ENCODE data around the gene DRC7. TPM values are rescaled to one million over a fixed set of nuclear protein-coding genes. Genes with fewer than 3 reads are reported as not detected.

Gene DRC7
- total and polyA plus RNA-seq, 10 donors: 0.03 to 2.1 (median 0.15) TPM; not detected in 4

DNA sequence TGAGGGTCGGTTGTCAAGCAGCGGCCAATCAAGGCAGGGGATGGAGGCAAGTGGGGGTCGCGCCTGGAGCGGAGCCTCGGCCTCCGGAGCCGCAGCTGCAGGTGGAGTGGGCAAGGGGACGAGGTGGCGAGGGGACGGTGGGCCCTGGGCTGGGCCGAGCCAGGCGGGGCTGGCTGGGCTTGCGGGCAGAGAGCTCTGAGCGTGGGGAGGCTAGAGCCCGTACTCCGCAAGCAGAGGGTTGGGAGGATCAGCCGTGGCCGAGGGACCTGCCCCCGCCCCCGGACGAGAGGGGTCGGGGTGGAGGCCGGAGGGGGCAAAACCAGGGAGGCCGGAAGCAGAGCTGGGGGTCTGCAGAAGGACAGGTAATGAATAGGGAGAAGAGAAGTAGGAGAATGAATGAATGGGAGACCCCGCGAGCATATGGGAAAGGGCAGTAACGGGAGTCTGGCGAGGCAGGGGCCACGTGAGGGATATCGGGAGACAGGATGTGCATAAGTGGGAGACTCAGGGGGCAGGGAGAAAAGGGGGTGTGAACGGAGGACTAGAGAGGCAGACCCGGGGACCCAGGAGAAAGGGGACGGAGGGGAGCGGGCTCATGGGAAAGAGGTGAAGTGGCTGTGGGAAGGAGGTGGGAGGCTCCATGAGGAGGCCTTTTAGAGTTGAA lies 41.3 kb downstream of the DRC7 start, which contains the start of gene KATNB1:
Gene KATNB1 (plus strand): TSS at position 16 of the 664 bp plus-strand sequence. CDS start 1,474 bp downstream, outside the sequence.
- Histone ChIP-seq H3K36me3 (peaks cover 0 to 31% (median 0%) of the 10 kb centered on the region in 6 donors), H3K27ac (peak within 1 kb of the TSS; percentile 81 to 93 (median 88)), H3K27me3 (replicated peaks in 1 of 7) (no peaks in the 10 kb centered on the region), H3K4me1 (peaks cover 11 to 38% (median 26%) of the 10 kb centered on the region in 6 donors), H3K4me3 (peak within 1 kb of the TSS; percentile 82 to 99 (median 97)), H3K9me3 (peaks cover 0 to 9% (median 4%) of the 10 kb centered on the region in 8 donors)
- 0 to 1% (median 1%) methylated on average over 29 to 35 of the region's 35 CpGs for WGBS, 5 donors
- no peak for DNase-seq
- intact Hi-C loops (cut with DNase I; ENCODE audit: low total_unique reads): no loop called here
- peak in 2 of 3 donors; percentile 70 to 78 for TF ChIP-seq POLR2AphosphoS5 (IDR thresholded peaks at IDR 0.05)
- TF ChIP-seq POLR2A (IDR thresholded peaks at IDR 0.05): no peak
- TF ChIP-seq CTCF (IDR thresholded peaks at IDR 0.05 in 8 of 11, conservative IDR thresholded peaks at IDR 0.05 in 3 of 11): no peak

GRCh38 chr16:57736419-57737351 lies 42.1 kb downstream of the DRC7 start:
- intact Hi-C loops (cut with DNase I; ENCODE audit: low total_unique reads): no loop called here
- peak in 4 of 11 experiments; percentile 7 to 40 (median 17) for TF ChIP-seq CTCF (IDR thresholded peaks at IDR 0.05 in 8 of 11, conservative IDR thresholded peaks at IDR 0.05 in 3 of 11)
- no peak for TF ChIP-seq POLR2A (IDR thresholded peaks at IDR 0.05)
- peak in 1 of 3 donors; percentile 34 for TF ChIP-seq POLR2AphosphoS5 (IDR thresholded peaks at IDR 0.05)
- WGBS, 5 donors: 13 to 19% (median 16%) methylated on average over 20 to 23 of the region's 23 CpGs
- Histone ChIP-seq H3K4me3 (peak overlapping the region; percentile 82 to 99 (median 97)), H3K36me3 (peaks cover 0 to 39% (median 2%) of the 10 kb centered on the region in 6 donors), H3K4me1 (peaks cover 11 to 38% (median 26%) of the 10 kb centered on the region in 6 donors), H3K9me3 (peaks cover 0 to 9% (median 4%) of the 10 kb centered on the region in 8 donors), H3K27me3 (replicated peaks in 1 of 7) (no peaks in the 10 kb centered on the region), H3K27ac (peak overlapping the region; percentile 35 to 90 (median 82))
- peak; percentile 84 for DNase-seq

DNA sequence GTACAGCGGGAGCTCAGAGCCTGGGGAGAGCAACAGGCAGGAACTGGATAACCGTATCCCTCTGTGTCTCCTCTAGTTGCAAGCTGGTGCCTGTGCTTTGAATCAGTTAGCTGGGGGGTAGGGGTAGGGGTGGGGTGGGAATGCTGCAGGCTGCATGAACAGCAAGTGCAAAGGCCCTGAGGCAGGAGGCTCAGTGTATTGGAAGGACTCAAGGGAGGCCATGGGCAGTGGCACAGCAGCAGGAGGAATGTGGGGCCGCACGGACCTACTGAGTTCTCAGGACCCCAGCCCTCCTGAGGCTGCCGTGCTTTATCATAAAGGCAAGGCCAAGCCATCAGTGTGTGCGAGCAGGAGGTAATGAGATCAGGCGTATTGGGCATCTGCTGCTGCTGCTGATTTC lies 44.2 kb downstream of the DRC7 start:
- TF ChIP-seq CTCF (IDR thresholded peaks at IDR 0.05 in 8 of 11, conservative IDR thresholded peaks at IDR 0.05 in 3 of 11) (no peak), POLR2A (IDR thresholded peaks at IDR 0.05) (no peak), POLR2AphosphoS5 (IDR thresholded peaks at IDR 0.05) (no peak)
- peaks cover 0 to 61% (median 18%) of the 10 kb centered on the region in 6 donors for H3K36me3 ChIP-seq
- WGBS, 5 donors: 96% methylated on average over 4 to 7 of the region's 7 CpGs

More for the DNA sequence above, 44.2 kb downstream of the DRC7 start:
- Histone ChIP-seq H3K27ac (no peak overlapping the region), H3K27me3 (replicated peaks in 1 of 7) (no peaks in the 10 kb centered on the region), H3K9me3 (no peaks in the 10 kb centered on the region), H3K4me1 (peaks cover 11 to 37% (median 26%) of the 10 kb centered on the region in 6 donors), H3K4me3 (no peak overlapping the region)
- DNase-seq: no peak
- intact Hi-C loops (cut with DNase I; ENCODE audit: low total_unique reads): no loop called here

Data from spleen (tissue), 11 donors.